ENCODE measurements around the gene CDH2.

Gene CDH2

DNA sequence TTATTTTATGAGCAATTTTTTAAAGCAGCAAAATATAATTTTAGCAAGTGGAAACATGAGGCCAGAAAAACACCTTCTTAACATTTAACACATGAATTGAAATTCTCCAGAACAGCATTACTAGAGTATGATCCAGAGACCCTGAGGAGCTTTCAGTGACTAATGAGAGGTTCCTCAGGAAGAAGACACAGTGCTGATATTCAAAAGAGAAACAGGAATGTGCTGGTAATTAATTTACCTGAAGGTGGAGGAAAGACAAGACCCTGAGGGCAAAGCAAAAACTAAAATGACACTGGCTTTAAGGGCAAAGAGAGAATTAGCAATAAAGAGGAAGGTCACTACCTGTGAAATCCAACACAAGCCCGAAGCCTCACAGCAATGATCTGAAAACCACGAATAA, 97.0 kb downstream of the CDH2 start:
- DNase-seq = no peak

DNA sequence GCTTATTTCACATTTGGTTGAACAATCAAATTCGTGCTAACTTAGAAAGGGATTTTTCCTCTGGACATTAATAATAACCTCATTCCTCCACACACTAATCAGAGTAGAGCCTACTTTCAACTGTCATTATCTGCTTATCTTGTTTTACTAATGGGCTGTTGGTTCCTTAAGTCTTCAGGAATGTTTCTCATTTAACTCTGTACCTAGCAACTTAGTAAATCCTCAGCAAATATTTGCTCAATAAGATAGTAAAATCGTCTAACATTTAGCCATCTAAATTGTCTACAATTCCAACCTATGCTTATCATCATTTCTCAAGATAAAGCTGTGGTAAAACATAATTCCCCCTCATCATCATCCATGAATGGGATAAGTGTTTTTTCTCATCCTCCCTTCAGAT, 98.1 kb downstream of the CDH2 start:
- DNase-seq = no peak

DNA sequence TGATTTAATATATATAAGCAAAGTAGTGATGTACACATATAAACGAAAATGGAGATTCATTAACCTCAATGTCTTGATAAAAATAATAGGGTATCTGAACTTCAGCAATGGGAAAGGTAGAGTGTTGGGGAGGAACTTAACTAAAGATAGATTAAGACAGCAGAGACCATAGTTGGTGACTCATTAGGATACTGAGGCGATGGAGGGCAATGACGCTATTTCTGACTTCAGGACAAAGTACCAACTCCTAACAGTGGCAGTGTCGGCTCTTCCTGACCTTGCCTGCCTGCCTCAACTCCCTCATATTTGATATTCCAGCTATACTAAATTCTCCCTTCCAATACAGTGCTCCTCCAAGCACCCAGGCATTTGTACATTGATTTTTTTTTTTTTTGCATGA, 98.6 kb downstream of the CDH2 start:
- no peak for DNase-seq

DNA sequence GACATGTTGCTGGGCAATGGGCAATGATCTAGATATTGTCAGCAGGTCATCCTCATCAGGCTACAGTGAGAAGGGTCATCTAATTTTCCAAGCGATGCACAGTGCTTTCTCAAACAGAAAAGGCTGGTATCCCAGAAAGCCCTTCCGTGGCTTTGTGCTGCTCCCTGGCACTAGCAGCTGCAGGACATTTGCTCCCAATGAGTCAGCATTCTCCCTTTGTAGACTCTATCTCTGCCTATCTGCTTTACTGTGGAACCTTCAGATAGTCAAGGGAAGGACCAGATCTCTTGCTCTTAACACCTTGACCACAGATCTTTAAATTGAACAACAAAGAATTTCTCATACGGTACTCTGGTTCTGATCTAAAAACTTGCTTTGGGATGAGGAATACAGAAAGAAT, 101.4 kb downstream of the CDH2 start:
- DNase-seq = no peak

DNA sequence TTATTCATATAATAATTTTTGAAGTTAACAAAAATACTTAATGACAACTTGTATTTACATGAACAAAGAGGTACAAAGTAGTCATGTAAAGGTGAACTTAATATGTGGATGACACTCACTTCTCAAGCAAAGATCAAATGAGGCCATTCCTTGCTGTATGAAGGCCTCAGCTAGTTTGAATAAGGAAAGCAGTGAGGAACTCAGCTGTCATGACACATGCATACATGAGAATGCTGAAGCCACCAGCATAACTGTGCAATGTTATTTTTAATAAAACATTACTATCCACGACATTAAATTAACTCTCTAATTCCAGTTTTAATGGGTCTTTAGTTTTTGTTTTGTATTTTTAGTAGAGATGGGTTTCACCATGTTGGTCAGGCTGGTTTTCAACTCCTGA, 102.9 kb downstream of the CDH2 start:
- DNase-seq = no peak

DNA sequence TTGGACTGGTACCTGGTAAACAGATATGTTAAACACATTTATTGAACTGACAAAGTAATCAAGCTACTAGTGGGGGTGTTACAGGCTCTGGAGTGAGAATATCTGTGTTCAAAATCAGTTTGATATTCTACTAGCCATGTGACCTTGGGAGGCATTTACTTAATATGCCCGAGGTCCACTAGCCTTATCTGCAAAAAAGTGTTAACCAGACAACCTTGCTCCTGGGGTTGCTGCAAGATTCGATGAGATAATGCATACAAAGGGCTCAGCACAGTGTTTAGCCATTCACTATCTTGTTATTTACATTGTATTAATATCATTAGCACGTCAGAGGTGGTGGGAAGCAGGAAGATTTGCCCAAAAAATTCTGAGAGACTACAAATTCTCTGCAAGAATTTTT, 103.3 kb downstream of the CDH2 start:
- no peak for DNase-seq

DNA sequence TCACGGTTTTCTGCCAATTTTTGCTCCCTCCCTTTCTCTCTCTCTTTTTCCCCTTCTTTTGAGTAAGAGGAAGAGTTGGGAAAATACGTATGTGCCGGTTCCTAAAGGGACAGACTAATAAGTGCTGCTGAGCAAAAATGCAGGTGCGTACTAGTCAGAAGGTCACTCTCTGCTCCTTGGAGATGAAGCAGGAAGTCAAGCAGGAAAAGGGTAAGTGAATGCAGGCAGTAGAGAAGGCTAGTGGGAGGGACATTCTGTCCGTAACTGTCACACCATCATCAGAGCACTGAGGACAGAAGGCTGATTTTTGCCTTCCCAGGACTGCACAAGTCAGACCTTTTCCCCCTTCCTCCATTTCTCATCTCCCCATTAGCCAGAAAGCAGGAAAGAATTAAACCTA, 105.7 kb downstream of the CDH2 start:
- DNase-seq = no peak

DNA sequence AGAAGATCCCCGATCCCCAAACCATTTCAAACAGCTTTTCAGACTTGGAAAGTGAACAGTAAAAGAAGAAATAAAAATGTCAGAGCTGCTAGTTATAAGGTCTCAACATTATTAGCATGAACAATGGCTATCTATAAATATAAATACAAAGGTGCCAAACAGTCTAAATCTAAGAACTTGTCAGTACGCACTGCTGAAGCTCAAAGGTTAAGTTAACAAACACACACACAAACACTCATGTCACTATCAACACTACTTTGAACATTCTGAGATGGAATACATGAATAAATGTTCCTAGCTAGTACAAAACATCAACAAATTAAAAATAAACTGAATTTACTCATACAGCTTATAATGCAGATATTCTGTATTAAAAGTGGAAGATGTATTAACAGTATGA, 108.7 kb downstream of the CDH2 start:
- DNase-seq = no peak

DNA sequence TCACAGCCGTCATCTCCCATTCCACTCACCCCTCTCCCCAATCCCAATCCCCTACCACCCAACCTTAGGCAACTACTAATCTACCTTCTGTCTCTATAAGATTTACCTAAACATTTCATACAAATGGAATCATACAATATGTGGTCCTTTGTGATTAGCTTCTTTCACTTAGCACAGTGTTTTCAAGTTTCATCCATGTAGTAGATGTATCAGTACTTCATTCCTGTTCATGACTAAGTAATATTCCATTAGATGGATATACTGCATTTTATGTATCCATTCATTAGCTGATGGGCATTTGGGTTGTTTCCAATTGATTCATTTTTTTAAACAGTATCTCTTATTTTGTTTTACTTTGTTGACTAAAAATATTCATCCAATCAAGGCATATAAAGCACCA, 109.6 kb downstream of the CDH2 start:
- no peak for DNase-seq

DNA sequence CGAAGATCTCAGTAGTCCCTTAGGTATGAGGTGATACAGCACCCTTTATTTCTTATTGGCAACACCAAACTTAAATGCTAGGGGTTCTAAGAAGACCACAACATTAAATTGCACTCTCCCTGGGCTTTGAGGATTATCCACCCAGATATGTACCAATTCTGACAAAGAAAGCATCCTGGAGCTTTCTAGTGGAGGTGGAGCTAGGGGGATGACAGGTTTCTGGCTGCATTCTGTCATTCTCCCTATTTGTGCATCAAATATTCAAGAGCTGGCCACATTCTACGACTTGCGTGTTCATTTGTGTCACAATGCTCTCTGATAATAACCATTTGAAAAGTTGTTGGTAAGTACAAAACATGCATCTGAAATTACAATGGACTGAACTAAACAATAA, 111.1 kb downstream of the CDH2 start:
- DNase-seq = no peak

DNA sequence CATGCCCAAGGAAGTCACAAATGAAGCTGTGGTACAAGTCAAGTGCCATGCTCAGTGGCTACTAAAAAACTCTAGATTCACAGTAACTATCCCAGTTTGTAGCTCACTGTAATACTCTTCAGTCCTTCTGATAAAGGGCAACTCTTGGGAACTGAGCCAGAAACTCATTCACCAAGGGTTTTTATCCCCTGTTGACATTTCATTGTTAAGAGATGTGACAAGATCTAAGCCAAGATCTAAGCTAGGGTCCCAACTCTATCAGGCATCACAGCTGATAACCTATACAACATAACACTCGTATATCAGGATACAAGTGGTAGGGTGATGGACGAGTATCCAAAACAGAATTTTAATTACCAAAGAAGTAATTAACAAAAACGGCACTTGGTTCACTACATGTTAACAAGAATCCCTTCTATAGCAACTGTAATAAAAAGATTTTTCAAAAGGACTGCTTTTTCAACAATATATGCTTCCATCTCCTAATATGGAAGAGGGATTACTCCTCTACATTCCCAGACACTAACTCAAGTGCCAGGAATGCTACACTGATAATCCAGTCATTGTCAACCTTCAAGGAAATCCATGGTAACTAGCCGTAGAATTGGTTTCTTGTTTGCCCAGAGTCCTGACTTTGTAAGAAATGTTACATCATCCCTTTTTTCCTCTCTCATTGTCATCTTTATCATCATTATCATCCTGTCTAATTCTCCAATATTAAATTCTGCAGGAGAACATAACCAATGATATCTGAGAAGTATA, 111.7 kb downstream of the CDH2 start:
- no peak for DNase-seq

DNA sequence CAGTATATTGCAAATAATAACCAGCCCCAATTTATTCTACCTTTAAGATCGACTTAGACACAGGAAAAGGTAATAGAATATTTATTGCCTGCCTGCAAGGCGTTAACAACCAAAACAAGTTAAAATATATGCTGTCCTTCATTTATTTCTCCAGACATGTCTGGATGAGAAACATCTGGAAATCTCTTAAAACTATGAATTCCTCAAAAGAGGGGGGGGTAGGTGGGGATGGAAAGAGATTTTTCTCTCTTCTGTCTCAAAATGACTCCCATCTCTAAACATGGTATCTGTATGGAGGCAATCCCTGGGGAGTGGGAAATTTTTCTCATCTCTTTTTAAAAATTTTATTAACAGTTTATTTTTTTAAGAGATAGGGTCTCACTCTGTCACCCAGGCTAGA, 113.0 kb downstream of the CDH2 start:
- DNase-seq = no peak

DNA sequence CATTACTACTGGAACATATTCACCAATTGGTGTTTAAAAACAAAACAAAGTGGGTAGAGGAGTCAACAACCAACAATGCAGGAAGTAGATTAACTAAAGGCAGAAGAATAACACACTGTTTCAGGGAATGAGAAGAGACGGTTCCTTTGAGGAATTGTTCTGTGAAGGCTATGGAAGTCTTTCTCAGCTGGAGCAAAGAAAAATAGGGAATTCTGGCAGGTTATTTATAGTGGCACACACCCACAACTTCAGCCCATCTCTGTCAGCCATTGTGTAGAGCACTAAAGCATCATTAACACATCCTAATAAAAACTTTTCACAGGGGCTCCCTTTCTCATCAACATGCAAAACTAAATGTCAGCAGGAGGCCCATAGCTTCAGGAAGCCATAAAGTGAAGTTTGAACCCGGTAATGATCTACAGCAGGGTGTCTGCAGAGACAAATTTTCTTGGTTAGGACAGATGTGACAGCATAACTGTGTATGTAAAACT, 113.6 kb downstream of the CDH2 start:
- no peak for DNase-seq

DNA sequence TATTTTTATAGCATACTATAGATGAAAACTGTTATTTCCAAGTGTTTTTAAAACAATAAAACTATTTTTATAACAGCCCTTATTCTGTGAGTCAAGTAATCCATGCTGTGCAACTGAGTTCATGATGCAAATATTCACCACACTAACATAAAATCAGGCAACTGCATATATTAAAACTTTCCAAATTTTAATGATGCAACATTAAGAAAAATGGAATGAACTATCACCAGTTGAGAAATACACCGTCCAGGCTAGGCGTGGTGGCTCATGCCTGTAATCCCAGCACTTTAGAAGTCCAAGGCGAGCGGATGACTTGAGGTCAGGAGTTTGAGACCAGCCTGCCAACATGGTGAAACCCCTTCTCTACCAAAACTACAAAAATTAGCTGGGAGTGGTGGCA, 114.5 kb downstream of the CDH2 start:
- no peak for DNase-seq

DNA sequence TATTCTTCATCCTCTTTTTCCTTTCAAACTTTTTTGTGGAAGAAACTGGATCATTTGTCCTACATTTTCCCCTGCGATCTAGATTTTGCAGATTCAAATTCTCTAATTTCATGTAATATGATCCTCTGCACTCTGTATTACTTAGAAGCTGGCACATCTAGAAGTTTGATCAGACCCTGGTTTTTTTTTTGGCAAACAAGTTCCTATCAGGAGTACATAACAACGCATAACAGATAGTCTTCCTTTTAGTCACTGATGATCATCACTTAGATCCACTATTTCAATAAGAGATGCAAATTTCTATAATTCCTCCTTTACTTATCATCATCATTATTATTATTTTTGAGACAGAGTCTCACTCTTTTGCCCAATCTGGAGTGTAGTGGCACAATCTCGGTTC, 117.1 kb downstream of the CDH2 start:
- no peak for DNase-seq

DNA sequence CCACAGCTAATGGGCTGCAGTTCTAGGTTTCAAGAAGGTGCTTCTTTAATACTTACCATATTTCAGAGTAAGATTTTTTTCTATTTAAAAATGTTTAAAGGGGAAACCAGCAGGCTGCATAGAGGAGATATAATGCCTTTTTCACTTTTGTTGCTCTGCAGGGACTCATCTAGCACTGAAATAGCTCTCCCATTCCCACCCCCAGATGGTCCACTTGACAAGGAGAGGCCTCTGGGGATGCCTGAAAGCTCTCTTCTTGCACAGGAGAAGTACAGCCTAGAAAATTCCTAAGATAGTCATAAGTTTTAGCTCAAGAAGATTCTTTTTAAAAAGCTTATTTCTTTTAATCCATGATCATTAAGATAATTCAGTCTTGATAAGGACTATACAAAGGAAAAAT, 126.4 kb downstream of the CDH2 start:
- DNase-seq = no peak

DNA sequence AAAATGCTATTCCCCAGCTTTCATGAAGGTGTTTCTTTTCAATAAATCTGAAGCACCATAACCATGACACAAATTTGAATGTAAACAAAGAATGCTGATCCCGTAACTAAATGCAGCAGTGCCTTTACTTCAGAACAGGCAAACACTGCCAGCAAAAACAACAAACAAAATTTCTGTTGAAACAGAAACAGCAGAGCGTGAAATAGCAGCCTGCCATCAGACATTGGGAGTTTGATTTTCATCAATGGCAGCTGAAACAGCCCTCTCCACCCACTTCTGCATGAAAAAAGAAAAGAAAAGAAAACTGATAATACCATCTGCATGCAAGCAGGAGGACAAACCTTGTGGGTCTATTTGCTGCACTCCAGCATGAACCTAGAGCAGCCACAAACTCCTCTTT, 128.3 kb downstream of the CDH2 start:
- no peak for DNase-seq

DNA sequence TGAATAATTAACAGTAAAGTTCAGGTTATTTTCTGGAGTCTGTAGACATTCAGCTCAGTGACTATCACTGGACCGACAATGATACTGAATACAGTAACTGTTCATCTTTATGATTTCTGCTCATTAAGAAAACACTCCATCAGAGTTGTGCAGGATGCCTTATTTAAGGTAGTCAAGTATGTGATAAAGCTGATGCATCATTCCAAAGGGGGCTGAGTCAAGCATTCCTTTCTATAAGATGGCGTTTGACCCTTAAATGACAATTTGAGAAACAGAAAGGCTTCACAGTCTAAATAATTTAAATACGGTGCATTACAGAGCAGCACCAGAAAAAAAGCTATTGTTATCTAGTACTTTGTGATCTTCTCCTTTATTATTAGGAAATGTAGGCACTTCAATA, 131.1 kb downstream of the CDH2 start:
- no peak for DNase-seq

DNA sequence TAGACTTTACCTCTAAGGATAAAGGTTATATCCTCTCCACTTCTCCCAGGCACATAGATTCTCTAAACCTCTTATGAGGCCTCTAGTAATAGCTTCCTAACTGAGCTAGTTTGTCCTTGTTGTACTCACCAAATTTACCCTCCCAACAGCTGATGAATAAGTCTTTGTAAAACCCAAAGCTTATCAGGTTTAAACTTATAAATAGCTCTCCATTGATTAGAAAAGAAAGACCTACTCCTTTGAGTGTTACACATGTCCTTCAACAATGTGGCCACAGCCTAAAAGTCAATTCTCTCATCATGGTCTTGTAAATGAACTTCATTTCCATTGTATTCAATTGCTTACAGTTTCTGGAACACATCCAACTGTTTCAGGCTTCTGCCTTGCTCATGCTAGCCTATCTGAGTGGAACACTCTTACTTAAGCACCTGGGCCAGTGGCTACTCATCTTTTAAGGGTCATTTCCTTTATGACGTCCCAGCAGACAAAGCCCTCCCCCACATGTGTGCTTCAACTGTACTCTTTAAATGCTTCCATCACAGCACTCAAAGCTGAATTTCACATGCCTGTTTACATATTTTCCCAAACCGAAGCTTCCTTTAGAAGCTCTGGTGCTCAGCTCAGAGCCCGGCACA, 131.6 kb downstream of the CDH2 start:
- no peak for DNase-seq

DNA sequence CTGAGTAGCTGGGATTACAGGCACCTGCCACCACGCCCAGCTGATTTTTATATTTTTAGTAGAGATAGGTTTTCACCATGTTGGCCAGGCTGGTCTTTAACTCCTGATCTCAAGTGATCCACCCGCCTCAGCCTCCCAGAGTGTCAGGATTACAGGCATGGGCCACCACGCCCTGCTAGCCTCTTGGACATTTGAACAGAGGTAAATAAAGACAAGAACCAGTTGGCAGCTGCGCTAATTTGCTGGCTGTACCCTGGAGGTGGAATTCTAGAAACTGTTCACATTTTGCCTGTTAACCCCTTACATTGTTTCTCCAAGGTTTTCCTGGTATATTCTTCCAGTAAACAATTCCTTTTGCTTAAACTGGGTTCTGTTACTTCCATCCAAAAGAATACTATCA, 132.9 kb downstream of the CDH2 start:
- DNase-seq = no peak

DNA sequence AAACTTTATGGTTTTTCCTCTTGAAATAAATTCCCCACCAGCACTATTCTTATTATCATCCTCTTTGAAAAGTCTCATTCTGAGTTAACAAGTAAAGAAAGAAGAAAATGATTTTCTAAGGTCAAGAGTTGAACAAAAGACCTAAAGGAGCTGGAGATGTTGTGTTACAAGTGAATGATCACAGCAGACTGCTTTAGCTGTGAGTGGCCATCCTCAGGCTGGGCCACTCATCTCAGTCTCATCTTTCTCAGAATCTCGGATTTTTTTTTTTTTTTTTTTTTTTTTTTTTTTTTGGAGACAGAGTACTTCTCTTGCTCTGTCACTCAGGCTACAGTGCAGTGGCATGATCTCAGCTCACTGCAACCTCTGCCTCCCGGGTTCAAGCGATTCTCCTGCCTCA, 133.3 kb downstream of the CDH2 start:
- no peak for DNase-seq

DNA sequence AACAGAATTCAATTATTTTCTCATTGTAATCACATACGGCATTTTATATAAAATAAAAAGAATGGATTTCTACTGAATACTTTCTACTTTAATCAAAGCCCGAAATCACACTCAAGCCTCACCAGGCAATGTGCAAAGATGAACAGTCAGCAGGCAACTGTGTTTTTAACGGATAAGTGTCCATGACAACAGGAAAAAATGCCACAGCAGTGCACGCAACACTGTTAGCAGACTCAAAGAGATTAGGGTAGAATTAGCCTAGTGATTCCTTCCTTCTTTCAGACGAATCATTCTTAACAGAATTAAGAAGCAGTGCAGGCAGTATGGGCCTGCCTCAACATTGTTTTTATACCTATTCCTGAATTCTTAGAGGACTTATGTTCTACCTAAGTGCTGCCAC, 135.6 kb downstream of the CDH2 start:
- DNase-seq = no peak

DNA sequence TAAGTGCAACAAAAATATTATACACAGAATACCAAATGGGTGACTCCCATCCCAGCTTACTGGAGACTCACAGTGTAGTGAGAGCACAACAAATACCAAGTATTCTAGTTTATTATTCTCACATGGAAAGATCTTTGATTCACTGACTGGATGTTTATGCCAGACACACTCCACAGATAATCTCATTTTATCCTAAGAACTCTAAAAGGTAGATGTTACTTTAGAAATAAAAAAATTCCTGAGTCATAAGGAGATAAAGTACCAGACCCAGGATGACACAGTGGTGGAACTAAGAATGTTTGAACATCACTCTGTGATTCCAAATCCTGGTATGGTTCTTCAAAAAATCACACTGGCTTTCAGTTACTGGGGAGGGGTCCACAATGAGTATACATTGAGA, 136.2 kb downstream of the CDH2 start:
- no peak for DNase-seq

DNA sequence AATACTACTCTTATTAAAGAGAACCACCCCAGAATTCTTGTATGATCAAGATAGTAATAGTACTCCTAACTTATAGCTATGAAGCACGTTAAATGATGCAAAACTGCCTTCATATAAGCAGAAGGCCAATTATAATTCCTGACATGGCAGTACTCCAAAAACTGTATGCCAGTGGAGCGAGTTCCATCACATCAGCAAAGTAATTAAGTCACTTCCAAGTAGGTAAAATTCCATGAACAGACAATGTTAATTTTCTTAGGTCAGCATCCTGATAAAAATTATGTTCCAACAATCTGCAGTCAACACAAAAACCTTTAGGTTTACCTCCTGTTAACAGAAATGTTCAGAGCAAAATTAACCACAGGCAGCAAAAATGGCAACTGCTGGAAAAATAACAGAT, 136.7 kb downstream of the CDH2 start:
- DNase-seq = no peak

DNA sequence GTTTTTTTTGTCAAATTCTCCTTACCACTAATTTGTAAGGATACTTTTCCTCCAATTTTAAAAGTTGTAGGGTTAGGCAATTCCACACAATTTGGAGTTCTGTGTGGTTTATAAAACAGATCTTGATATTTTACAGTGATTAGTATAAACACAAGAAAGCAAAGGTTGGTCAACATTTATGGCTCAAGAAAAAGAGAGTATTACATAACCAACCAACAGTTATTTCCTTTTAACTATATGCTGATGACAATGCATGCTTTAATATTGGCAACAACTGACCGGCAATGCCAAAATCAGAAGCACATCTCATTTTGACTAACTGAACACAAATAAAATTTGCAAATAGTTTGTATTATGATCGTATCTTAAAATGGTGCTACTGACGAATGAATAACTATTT, 137.2 kb downstream of the CDH2 start:
- no peak for DNase-seq

All from activated CD8-positive, alpha-beta memory T cell treated with anti-CD3 and anti-CD28 coated beads, Interleukin-2, amount 50 U/mL, for 48 hours (primary cell).